ENCODE results near the gene ZNF688.

DNA sequence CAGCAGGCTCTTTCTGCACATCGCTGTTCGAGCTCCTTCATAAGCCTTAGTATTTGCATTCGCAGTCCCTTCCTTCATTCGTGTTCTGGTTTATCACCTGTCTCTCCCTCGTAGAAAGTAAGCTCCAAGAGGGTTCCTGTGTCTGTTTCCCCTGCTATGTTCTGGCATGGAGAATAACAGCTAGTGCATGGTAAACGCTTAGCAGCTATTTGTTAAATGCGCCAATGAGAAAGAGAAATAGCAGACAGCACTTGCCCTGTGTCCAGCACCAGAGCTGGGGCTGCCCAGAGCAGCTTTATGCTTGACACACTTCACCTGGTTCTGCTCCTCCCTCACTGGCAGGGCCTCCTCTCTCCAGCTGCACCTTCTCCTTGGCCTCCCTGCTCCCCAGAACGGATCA is 5.5 kb downstream of the ZNF688 start:
- TF ChIP-seq CTCF (IDR thresholded peaks at IDR 0.05): no peak
- no peak for TF ChIP-seq POLR2AphosphoS5 (IDR thresholded peaks at IDR 0.05)

Data from suprapubic skin (tissue), 3 donors.